Measurements from ENCODE around the gene ST3GAL4.

GRCh38 chr11:126337126-126337473 is 18.4 kb upstream of the ST3GAL4 start:
- no peak for TF ChIP-seq TAF1 (IDR thresholded peaks at IDR 0.05; ENCODE audit: borderline replicate concordance, low read depth, low read length)
- no peak for TF ChIP-seq POLR2A (IDR thresholded peaks at IDR 0.05; ENCODE audit: low read depth, low read length)

Data from GM12892 (cell line).